Measurements from ENCODE around the gene CCDC93. TPM values are rescaled to one million over a fixed set of nuclear protein-coding genes. Genes with fewer than 3 reads are reported as not detected.

Gene CCDC93
- 36.3 TPM for total RNA-seq
- polyA plus RNA-seq (ENCODE audit: insufficient read depth, low read depth, low replicate concordance) = 6.7 TPM
- long read RNA-seq, donor 1, full-length matches to known transcripts = 2 of 2 reads
- long read RNA-seq, donor 1, partial matches to known transcripts = 0 of 2 reads
- long read RNA-seq, donor 1, other reads (novel, unspliced or antisense) = 0 of 2 reads
- long read RNA-seq, donor 2 = 0 reads
- long read RNA-seq, donor 3, full-length matches to known transcripts = 1 of 1 reads
- long read RNA-seq, donor 3, partial matches to known transcripts = 0 of 1 reads
- long read RNA-seq, donor 3, other reads (novel, unspliced or antisense) = 0 of 1 reads
- long read RNA-seq, donor 4, full-length matches to known transcripts = 1 of 1 reads
- long read RNA-seq, donor 4, partial matches to known transcripts = 0 of 1 reads
- long read RNA-seq, donor 4, other reads (novel, unspliced or antisense) = 0 of 1 reads
- long read RNA-seq, donor 5 = 0 reads
- long read RNA-seq, donor 6 = 0 reads
- long read RNA-seq, donor 7, partial matches to known transcripts = 6 of 19 reads
- long read RNA-seq, donor 7, other reads (novel, unspliced or antisense) = 13 of 19 reads
- long read RNA-seq, donor 8, full-length matches to known transcripts = 1 of 1 reads
- long read RNA-seq, donor 8, partial matches to known transcripts = 0 of 1 reads
- long read RNA-seq, donor 8, other reads (novel, unspliced or antisense) = 0 of 1 reads
- long read RNA-seq, donor 9 = 0 reads
- long read RNA-seq, donor 10, full-length matches to known transcripts = 1 of 1 reads
- long read RNA-seq, donor 10, partial matches to known transcripts = 0 of 1 reads
- long read RNA-seq, donor 10, other reads (novel, unspliced or antisense) = 0 of 1 reads

- Histone ChIP-seq H3K27ac (ENCODE audit: low read depth in 2 of 2, low read length in 2 of 2) (peak within 1 kb of the TSS; percentile 81 to 84), H3K9me3 (ENCODE audit: control insufficient read depth in 2 of 3, insufficient read depth in 1 of 3, low read length in 3 of 3) (no peaks in the 10 kb centered on the region), H3K4me3 (ENCODE audit: low read length in 3 of 3) (peak within 1 kb of the TSS; percentile 90 to 96 (median 94)), H3K9ac (ENCODE audit: low read length in 3 of 3) (peak within 1 kb of the TSS; percentile 69 to 83 (median 83)), H3K27me3 (ENCODE audit: control insufficient read depth, insufficient read depth, low read length) (no peaks in the 10 kb centered on the region), H3K36me3 (ENCODE audit: control insufficient read depth in 2 of 3, insufficient read depth in 3 of 3, low read length in 3 of 3) (no peaks in the 10 kb centered on the region), H3K4me1 (ENCODE audit: control insufficient read depth in 2 of 3, insufficient read depth in 2 of 3, low read depth in 1 of 3, low read length in 3 of 3) (peaks cover 0 to 13% (median 4%) of the 10 kb centered on the region in 3 donors)
- FAIRE-seq (no peak), DNase-seq (peak; percentile 90 to 95 (median 93))
- intact Hi-C loops (cut with DNase I) = no loop called here
- no peak for TF ChIP-seq CTCF (IDR thresholded peaks at IDR 0.05; ENCODE audit: borderline replicate concordance, extremely low read depth, insufficient read depth)
Observed at GRCh38 chr2:118013724-118014491, at the start of gene CCDC93. Gene CCDC93 (minus strand): TSS chr2:118014070. CDS start chr2:118013995, 75 bp downstream.

DNA sequence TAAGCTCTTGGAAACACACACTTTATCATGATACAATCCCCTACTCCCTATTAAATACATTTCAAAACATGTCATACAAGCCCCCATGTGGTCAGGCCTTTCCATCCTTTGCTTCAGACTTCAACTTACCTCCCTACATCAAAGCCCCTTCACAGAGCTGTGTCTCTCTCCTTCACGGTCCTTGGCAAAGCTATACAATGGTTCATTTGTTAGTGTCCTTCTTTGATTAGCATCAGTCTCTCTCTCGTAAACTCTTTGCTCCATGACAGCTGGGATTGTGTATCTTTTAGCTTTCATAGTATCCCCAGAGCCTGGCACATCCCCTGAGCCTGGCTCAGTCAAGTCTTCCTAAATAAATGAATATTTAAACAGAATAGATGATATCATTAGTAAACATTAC is 48.8 kb upstream of the CCDC93 start:
- TF ChIP-seq CTCF (IDR thresholded peaks at IDR 0.05; ENCODE audit: borderline replicate concordance, extremely low read depth, insufficient read depth) = no peak
- H3K27me3 ChIP-seq (ENCODE audit: control insufficient read depth, insufficient read depth, low read length) = no peaks in the 10 kb centered on the region
- intact Hi-C loops (cut with DNase I) = no loop called here
- no peaks in the 10 kb centered on the region for H3K4me1 ChIP-seq (ENCODE audit: control insufficient read depth in 2 of 3, insufficient read depth in 2 of 3, low read depth in 1 of 3, low read length in 3 of 3)
- no peak overlapping the region for H3K9ac ChIP-seq (ENCODE audit: low read length in 3 of 3)
- no peaks in the 10 kb centered on the region for H3K9me3 ChIP-seq (ENCODE audit: control insufficient read depth in 2 of 3, insufficient read depth in 1 of 3, low read length in 3 of 3)
- no peak for FAIRE-seq
- no peak for DNase-seq
- no peaks in the 10 kb centered on the region for H3K36me3 ChIP-seq (ENCODE audit: control insufficient read depth in 2 of 3, insufficient read depth in 3 of 3, low read length in 3 of 3)
- H3K27ac ChIP-seq (ENCODE audit: low read depth in 2 of 2, low read length in 2 of 2) = no peak overlapping the region
- H3K4me3 ChIP-seq (ENCODE audit: low read length in 3 of 3) = no peak overlapping the region

- no peak for FAIRE-seq
- H3K9me3 ChIP-seq (ENCODE audit: control insufficient read depth in 2 of 3, insufficient read depth in 1 of 3, low read length in 3 of 3) = no peaks in the 10 kb centered on the region
- H3K4me1 ChIP-seq (ENCODE audit: control insufficient read depth in 2 of 3, insufficient read depth in 2 of 3, low read depth in 1 of 3, low read length in 3 of 3) = no peaks in the 10 kb centered on the region
- DNase-seq = no peak
- intact Hi-C loops (cut with DNase I) = no loop called here
- no peak for TF ChIP-seq CTCF (IDR thresholded peaks at IDR 0.05; ENCODE audit: borderline replicate concordance, extremely low read depth, insufficient read depth)
- H3K27me3 ChIP-seq (ENCODE audit: control insufficient read depth, insufficient read depth, low read length) = no peaks in the 10 kb centered on the region
- H3K27ac ChIP-seq (ENCODE audit: low read depth in 2 of 2, low read length in 2 of 2) = no peak overlapping the region
- H3K9ac ChIP-seq (ENCODE audit: low read length in 3 of 3) = no peak overlapping the region
- H3K4me3 ChIP-seq (ENCODE audit: low read length in 3 of 3) = no peak overlapping the region
- no peaks in the 10 kb centered on the region for H3K36me3 ChIP-seq (ENCODE audit: control insufficient read depth in 2 of 3, insufficient read depth in 3 of 3, low read length in 3 of 3)
Observed at GRCh38 chr2:118062048-118062447, 48.2 kb upstream of the CCDC93 start.

All from kidney (tissue), 22 donors.